MM.1S (cell line): ENCODE measurements around the gene SFI1.

Experiments
- EZH2 ChIP-seq: fragments of 300-600 bp; sonication (generic); optimal IDR thresholded peaks from 2 replicates; pipeline ENCODE3; 2017; ENCODE audit warnings: low read depth, mild to moderate bottlenecking, antibody characterized with exemption, low read length, mixed read lengths
- EZH2phosphoT487 ChIP-seq: fragments of 300-600 bp; sonication (generic); IDR thresholded peaks from 2 replicates; pipeline ENCODE4 v1.6.1; 2018; ENCODE audit warnings: antibody characterized with exemption, low read length
- TF ChIP-seq, protein P1 (sequence below): fragments of 300-600 bp; sonication (generic); IDR thresholded peaks from 2 replicates; pipeline ENCODE4 v1.5.1; 2016; ENCODE audit warnings: antibody characterized with exemption, low read length, mixed read lengths

DNA sequence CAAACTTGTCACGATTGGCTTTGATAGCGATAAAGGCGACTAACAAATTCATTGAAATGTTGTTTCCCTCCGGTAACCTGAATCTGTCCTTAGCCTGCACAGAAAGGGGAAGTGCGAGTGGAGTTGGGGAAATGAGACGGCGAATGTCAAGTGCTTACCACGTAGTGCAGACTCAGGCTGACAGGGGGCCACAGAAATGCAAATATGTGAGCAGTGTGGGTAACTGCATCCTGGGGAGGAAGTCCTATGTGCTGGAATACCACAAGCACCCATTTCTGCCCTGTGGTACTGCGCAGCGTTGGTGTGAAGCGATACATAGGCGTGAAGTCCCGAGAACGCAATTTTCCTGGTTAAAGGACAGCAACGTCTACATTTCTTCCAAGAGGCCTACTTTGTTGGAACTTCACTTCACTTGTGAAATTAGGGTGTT is 5.8 kb upstream of the SFI1 start:
- TF ChIP-seq, protein P1, sequence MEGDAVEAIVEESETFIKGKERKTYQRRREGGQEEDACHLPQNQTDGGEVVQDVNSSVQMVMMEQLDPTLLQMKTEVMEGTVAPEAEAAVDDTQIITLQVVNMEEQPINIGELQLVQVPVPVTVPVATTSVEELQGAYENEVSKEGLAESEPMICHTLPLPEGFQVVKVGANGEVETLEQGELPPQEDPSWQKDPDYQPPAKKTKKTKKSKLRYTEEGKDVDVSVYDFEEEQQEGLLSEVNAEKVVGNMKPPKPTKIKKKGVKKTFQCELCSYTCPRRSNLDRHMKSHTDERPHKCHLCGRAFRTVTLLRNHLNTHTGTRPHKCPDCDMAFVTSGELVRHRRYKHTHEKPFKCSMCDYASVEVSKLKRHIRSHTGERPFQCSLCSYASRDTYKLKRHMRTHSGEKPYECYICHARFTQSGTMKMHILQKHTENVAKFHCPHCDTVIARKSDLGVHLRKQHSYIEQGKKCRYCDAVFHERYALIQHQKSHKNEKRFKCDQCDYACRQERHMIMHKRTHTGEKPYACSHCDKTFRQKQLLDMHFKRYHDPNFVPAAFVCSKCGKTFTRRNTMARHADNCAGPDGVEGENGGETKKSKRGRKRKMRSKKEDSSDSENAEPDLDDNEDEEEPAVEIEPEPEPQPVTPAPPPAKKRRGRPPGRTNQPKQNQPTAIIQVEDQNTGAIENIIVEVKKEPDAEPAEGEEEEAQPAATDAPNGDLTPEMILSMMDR = no peak
- no peak for TF ChIP-seq EZH2
- no peak for TF ChIP-seq EZH2phosphoT487
